ENCODE data around the gene AFF3.

DNA sequence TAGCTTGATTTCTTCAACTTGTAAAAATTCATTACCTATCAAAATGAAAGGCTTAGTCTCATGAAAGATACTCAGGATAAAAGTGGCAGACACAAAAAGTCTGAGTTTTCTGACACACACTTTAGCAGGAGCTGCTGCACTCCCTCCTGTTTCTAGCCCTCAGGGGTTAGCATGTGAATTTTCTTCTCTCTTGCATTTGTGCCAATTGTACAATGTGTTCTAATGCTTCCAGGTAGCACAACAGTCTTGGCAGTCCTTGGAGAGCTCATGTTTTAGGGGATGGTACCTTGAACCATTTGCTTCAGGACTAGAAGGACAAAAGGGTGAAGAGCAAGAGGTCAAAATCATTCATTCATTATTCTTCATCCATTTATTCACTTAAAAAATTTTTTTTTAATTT, 316.8 kb downstream of the AFF3 start:
- TF ChIP-seq TEAD4 (IDR thresholded peaks at IDR 0.05) = no peak
- no peak for TF ChIP-seq MAX (IDR thresholded peaks at IDR 0.05)
- TF ChIP-seq CEBPB (IDR thresholded peaks at IDR 0.05) = no peak

All from Ishikawa (cell line).